ENCODE measurements around the gene JAKMIP1. TPM values are rescaled to one million over a fixed set of nuclear protein-coding genes. Genes with fewer than 3 reads are reported as not detected.

JAKMIP1 gene
- total RNA-seq, 1 donor from 2014 or later, result 5.5 TPM

DNA sequence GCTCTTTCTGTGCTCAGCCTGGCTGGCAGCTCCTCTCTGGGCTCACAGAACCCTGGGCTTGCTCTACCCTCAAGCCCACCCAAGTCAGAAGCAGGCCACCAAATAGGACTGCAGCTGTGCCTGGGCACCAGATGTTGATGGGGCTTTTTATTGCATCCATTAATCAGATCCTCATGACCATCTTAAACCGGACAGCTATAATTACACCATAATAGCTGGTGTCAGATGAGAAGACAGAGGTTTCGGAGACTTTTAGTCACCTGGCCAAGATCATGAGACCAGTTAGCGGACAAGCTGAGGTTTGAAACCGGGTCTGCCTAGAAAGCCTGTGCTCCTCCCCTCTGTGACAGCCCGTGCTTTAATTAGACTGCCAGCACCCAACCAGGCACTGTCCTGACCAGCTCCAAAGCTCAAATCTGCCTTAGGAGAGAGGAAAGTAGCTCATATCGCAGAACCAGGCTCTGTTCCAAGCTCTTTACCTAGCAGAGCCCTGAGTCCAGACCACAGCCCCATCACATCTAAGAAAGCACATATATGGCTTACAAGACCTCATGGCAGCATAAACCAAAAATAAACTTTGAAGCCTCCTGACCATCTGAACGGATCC, 88.9 kb downstream of the JAKMIP1 start:
- Histone ChIP-seq H3K27me3 (no peaks in the 10 kb centered on the region), H3K27ac (no peak overlapping the region), H3K79me2 (ENCODE audit: low read depth) (no peaks in the 10 kb centered on the region), H3K4me1 (peaks cover 3% of the 10 kb centered on the region), H3K36me3 (no peaks in the 10 kb centered on the region), H3K9ac (no peak overlapping the region), H3K4me2 (no peak overlapping the region), H3F3A (ENCODE audit: low read depth) (no peaks in the 10 kb centered on the region), H4K20me1 (ENCODE audit: low read depth) (no peaks in the 10 kb centered on the region), H3K4me3 (no peak overlapping the region), H2AFZ (replicated peaks) (no peak overlapping the region), H3K9me3 (ENCODE audit: low read depth) (no peaks in the 10 kb centered on the region)
- H3K9me3 Mint-ChIP-seq, result no peaks in the 10 kb centered on the region
- no peak for TF ChIP-seq EZH2phosphoT487 (IDR thresholded peaks at IDR 0.05)
- TF ChIP-seq, protein P1, sequence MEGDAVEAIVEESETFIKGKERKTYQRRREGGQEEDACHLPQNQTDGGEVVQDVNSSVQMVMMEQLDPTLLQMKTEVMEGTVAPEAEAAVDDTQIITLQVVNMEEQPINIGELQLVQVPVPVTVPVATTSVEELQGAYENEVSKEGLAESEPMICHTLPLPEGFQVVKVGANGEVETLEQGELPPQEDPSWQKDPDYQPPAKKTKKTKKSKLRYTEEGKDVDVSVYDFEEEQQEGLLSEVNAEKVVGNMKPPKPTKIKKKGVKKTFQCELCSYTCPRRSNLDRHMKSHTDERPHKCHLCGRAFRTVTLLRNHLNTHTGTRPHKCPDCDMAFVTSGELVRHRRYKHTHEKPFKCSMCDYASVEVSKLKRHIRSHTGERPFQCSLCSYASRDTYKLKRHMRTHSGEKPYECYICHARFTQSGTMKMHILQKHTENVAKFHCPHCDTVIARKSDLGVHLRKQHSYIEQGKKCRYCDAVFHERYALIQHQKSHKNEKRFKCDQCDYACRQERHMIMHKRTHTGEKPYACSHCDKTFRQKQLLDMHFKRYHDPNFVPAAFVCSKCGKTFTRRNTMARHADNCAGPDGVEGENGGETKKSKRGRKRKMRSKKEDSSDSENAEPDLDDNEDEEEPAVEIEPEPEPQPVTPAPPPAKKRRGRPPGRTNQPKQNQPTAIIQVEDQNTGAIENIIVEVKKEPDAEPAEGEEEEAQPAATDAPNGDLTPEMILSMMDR (IDR thresholded peaks at IDR 0.05), result no peak
- no peak overlapping the region for H3K27ac Mint-ChIP-seq
- no peak overlapping the region for H3K4me3 Mint-ChIP-seq
- H3K27me3 Mint-ChIP-seq (ENCODE audit: insufficient read depth, low read depth), result peaks cover 20% of the 10 kb centered on the region
- no peaks in the 10 kb centered on the region for H3K36me3 Mint-ChIP-seq
- DNase-seq (ENCODE audit: low spot score), result no peak
- peaks cover 13% of the 10 kb centered on the region for H3K4me1 Mint-ChIP-seq

DNA sequence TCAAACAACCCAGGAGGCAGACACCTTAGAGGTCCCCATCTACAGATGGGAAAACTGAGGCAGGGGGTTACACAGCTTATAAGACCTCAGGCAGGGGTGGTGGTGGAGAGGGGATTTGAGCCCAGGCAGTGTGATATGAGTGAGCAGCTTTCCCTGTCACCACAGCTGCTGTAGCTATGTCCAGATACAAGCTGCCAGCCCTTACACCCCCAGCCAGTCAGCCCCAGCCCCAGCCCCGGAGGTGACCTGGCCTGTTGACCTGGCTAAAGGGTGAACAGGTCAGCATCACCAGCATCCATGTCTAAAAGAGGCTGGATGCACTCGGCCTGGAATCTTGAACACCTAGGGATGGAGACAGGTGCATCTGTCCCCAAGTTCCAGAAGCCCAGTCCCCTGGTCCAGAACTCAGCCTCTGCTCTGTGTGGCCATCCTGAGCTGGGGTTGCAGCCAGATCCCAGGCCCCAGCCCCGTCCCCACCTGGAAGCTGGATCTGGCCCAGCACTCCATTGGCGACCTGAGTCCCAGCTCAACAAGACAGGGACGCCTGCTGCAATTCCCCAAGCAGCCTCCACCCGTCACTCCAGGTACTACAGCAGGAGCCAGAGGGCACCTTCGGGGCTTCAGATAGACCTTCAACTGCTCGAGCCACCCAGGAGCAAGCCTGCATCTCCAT, 89.5 kb downstream of the JAKMIP1 start:
- Histone ChIP-seq H3K9me3 (ENCODE audit: low read depth) (no peaks in the 10 kb centered on the region), H3K9ac (no peak overlapping the region), H3K4me3 (no peak overlapping the region), H4K20me1 (ENCODE audit: low read depth) (no peaks in the 10 kb centered on the region), H3K79me2 (ENCODE audit: low read depth) (no peaks in the 10 kb centered on the region), H3K4me1 (peaks cover 3% of the 10 kb centered on the region), H3K4me2 (no peak overlapping the region), H3F3A (ENCODE audit: low read depth) (no peaks in the 10 kb centered on the region), H3K36me3 (no peaks in the 10 kb centered on the region), H2AFZ (replicated peaks) (no peak overlapping the region), H3K27me3 (no peaks in the 10 kb centered on the region), H3K27ac (no peak overlapping the region)
- H3K27me3 Mint-ChIP-seq (ENCODE audit: insufficient read depth, low read depth), result peaks cover 20% of the 10 kb centered on the region
- no peak overlapping the region for H3K4me3 Mint-ChIP-seq
- no peaks in the 10 kb centered on the region for H3K36me3 Mint-ChIP-seq
- DNase-seq (ENCODE audit: low spot score), result no peak
- H3K27ac Mint-ChIP-seq, result no peak overlapping the region
- TF ChIP-seq EZH2phosphoT487 (IDR thresholded peaks at IDR 0.05), result no peak
- TF ChIP-seq, protein P1 (IDR thresholded peaks at IDR 0.05), result no peak
- peaks cover 12% of the 10 kb centered on the region for H3K4me1 Mint-ChIP-seq
- H3K9me3 Mint-ChIP-seq, result no peaks in the 10 kb centered on the region

DNA sequence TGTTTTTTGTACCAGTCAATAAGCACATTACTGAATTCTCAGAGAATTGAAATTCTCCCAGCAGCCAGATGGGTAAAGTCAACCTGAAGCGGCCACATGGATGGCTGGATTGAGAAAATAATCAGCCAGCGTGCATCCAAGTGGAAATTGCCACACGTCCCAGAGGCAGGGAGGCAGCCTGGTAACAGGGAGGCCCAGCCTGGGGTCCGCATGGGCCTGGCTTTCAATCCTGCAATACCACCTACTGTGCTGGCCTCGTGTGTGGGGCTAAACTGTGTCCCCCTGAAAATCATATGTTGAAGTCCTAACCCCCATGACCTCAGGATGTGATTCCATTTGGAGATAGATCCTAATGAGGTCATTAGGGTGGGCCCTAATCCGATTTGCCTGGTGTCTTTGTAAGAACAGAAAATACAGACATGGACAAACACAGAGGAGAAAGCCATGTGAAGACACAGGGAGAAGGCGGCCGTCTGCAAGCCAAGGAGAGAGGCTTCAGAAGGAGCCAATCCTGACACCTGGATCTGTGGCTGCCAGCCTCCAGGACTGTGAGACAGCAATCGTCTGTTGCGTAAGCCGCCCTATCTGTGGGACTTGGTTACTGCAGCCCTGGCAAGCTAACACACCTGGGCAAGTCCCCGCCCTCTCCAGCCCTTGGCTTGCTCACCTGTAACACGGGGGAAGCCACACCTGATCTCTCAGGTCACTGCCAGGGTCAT, 90.3 kb downstream of the JAKMIP1 start:
- Mint-ChIP-seq H3K9me3 (no peaks in the 10 kb centered on the region), H3K27ac (no peak overlapping the region), H3K4me1 (peaks cover 12% of the 10 kb centered on the region), H3K4me3 (no peak overlapping the region), H3K27me3 (ENCODE audit: insufficient read depth, low read depth) (peaks cover 20% of the 10 kb centered on the region), H3K36me3 (no peaks in the 10 kb centered on the region)
- no peak overlapping the region for H3K4me2 ChIP-seq
- no peaks in the 10 kb centered on the region for H3K27me3 ChIP-seq
- H3F3A ChIP-seq (ENCODE audit: low read depth), result no peaks in the 10 kb centered on the region
- H3K27ac ChIP-seq, result no peak overlapping the region
- no peaks in the 10 kb centered on the region for H4K20me1 ChIP-seq (ENCODE audit: low read depth)
- no peaks in the 10 kb centered on the region for H3K36me3 ChIP-seq
- no peak overlapping the region for H3K4me3 ChIP-seq
- peak; percentile 60 for DNase-seq (ENCODE audit: low spot score)
- H3K9me3 ChIP-seq (ENCODE audit: low read depth), result no peaks in the 10 kb centered on the region
- no peak overlapping the region for H2AFZ ChIP-seq (replicated peaks)
- peaks cover 6% of the 10 kb centered on the region for H3K4me1 ChIP-seq
- H3K79me2 ChIP-seq (ENCODE audit: low read depth), result no peaks in the 10 kb centered on the region
- TF ChIP-seq, protein P1 (IDR thresholded peaks at IDR 0.05), result peak; percentile 48
- TF ChIP-seq EZH2phosphoT487 (IDR thresholded peaks at IDR 0.05), result no peak
- TF ChIP-seq EZH2 (IDR thresholded peaks at IDR 0.05), result no peak
- no peak overlapping the region for H3K9ac ChIP-seq

Data from neural progenitor cell (in vitro differentiated cells).